ENCODE data around the gene PDSS2. TPM values are rescaled to one million over a fixed set of nuclear protein-coding genes. Genes with fewer than 3 reads are reported as not detected.

Gene PDSS2
- total and polyA plus RNA-seq, 2 of the 8 experiments (the other 6 are each of a cell fraction or from before 2014, with no cell fraction given) = 10.7 to 16.1 TPM

DNA sequence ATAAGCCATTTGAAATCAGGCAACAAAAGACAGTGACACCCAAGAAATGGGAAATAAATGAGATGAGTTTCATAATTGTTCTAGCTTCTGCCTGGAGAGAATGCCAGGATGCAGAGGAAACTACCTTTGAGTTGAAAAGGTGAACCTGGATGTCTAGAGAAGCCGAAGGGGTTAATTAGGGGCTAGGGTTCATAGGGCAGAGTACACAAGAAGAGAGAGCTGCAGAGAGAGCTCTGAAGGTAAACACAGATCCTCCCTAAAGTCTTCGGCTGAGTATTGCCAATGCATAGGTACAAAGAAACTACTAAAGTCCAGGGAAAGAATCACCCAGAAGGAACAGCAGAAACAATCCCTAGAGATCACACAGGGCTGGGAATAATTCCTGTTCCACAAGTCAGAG lies 224.4 kb downstream of the PDSS2 start:
- Histone ChIP-seq H3K36me3 (ENCODE audit: control insufficient read depth in 2 of 4, insufficient read depth in 4 of 4, low read length in 3 of 4) (no peaks in the 10 kb centered on the region; a peak in 2 of 8 replicates), H3K4me3 (ENCODE audit: extremely low read depth in 1 of 4, insufficient read depth in 2 of 4, low read depth in 3 of 4, low read length in 4 of 4) (no peak overlapping the region), H3K56ac (replicated peaks; ENCODE audit: insufficient read length, low read depth, low read length) (no peak overlapping the region), H2BK15ac (ENCODE audit: low read length) (no peak overlapping the region), H2BK5ac (ENCODE audit: low read depth, low read length) (no peak overlapping the region), H4K5ac (ENCODE audit: insufficient read length, low read depth, low read length) (no peak overlapping the region), H3K14ac (ENCODE audit: insufficient read length) (no peak overlapping the region), H3K27ac (ENCODE audit: low read depth, low read length) (no peak overlapping the region), H2AFZ (ENCODE audit: low read length) (no peak overlapping the region), H3K18ac (ENCODE audit: extremely low read depth, low read length) (no peak overlapping the region), H4K20me1 (replicated peaks in 1 of 2; ENCODE audit: control insufficient read depth in 1 of 2, insufficient read depth in 2 of 2, low read length in 2 of 2) (no peaks in the 10 kb centered on the region), H2AK5ac (ENCODE audit: low read depth, low read length) (no peak overlapping the region), H3K79me1 (ENCODE audit: low read depth, low read length) (no peaks in the 10 kb centered on the region), H3K23ac (ENCODE audit: insufficient read length) (no peak overlapping the region), H2BK20ac (ENCODE audit: low read length) (no peak overlapping the region), H2BK12ac (ENCODE audit: low read depth, low read length) (no peak overlapping the region), H3K9me3 (ENCODE audit: insufficient read depth in 2 of 2, low read depth in 1 of 2, low read length in 1 of 2) (no peaks in the 10 kb centered on the region), H3K9ac (replicated peaks in 1 of 4; ENCODE audit: extremely low read depth in 1 of 4, low read depth in 3 of 4, low read length in 3 of 4) (no peak overlapping the region), H2BK120ac (replicated peaks; ENCODE audit: low read depth, low read length) (no peak overlapping the region), H3K4ac (replicated peaks; ENCODE audit: insufficient read length, low read depth, low read length) (no peak overlapping the region), H3K23me2 (ENCODE audit: low read depth, low read length) (no peaks in the 10 kb centered on the region), H4K8ac (ENCODE audit: extremely low read depth, insufficient read depth, low read length) (no peak overlapping the region), H3K27me3 (replicated peaks in 1 of 4; ENCODE audit: control insufficient read depth in 3 of 4, extremely low read depth in 1 of 4, insufficient read depth in 3 of 4, low read length in 3 of 4) (no peaks in the 10 kb centered on the region), H3K79me2 (ENCODE audit: control insufficient read depth in 1 of 2, insufficient read depth in 2 of 2, low read length in 2 of 2) (no peaks in the 10 kb centered on the region), H3K4me2 (ENCODE audit: insufficient read depth in 1 of 2, low read depth in 2 of 2, low read length in 2 of 2) (no peak overlapping the region), H4K91ac (replicated peaks; ENCODE audit: insufficient read length, low read length) (no peak overlapping the region), H3K4me1 (replicated peaks in 1 of 4; ENCODE audit: control insufficient read depth in 3 of 4, insufficient read depth in 4 of 4, low read length in 3 of 4) (no peaks in the 10 kb centered on the region; a peak in 1 of 7 replicates)
- WGBS, 2 experiments (ENCODE audit: extremely low coverage in 1 of 2, insufficient coverage in 1 of 2, insufficient read length in 1 of 2, insufficient replicate concordance in 2 of 2, low coverage in 1 of 2, low lambda C conversion rate in 2 of 2, missing lambda C conversion rate in 1 of 2) = 87% methylated on average over 2 of the region's 2 CpGs; no CpG with 5 or more reads in 1 of the 2 experiments
- POLR2A ChIA-PET (ENCODE audit: partially characterized antibody) = no interaction called here
- DNase-seq (ENCODE audit: low read depth in 1 of 2, low spot score in 2 of 2) (no peak), FAIRE-seq (no peak)
- CTCF ChIA-PET (ENCODE audit: partially characterized antibody) = interaction anchor here (0.5 to 0.9 kb wide), 2 partner anchors 420 to 466 kb away, joined by 3 read pairs; no protein-coding TSS in a partner anchor
- TF ChIP-seq GABPA (IDR thresholded peaks at IDR 0.05; ENCODE audit: borderline replicate concordance, insufficient read depth, low read length) = no peak
